ENCODE data around the gene TINCR.
"Not testable (repeated sequence)": the region's sequence is repeated elsewhere in the genome, so short reads cannot be mapped to it uniquely, and the experiment has no call there.

The TINCR gene

DNA sequence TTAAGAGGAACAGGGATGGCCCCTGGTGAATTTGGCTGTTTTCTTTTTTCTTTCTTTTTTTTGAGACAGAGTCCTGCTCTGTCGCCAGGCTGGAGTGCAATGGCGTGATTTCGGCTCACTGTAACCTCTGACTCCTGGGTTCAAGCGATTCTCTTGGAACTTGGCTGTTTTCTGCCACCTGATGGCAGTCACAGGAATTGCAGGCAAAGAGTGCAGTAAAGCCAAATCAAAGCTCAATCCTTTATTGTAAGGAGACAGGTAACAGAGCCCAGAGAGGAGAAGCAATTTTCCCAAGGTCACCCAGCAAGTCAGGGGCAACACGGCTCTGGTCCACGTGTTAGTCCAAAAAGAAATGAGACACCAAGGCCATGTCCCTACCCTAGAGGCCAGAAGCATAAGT, 6.2 kb downstream of the TINCR start:
- in situ Hi-C loops (cut with HindIII; ENCODE audit: low sequenced_read_pairs), result no loop called here

DNA sequence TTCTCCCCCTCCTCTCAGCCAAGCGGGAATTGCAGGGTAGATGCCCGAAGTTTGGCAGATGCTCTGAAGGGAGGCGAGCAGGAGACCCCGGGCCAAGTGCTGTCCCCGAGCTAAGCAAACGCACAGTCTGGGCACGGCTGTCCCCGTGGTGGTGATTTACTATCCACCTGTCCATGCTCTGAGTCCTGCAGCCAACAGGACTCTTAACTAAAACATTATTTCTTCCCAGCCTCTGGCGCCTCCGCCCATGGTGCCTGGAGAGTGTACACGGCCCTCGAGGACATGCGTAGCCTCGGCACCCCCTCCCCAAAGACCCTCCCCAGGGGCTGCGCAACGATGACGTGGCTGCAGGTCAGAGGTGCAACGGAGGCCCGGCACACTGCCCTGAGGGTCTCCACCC, 7.6 kb downstream of the TINCR start:
- in situ Hi-C loops (cut with HindIII; ENCODE audit: low sequenced_read_pairs), result no loop called here

DNA sequence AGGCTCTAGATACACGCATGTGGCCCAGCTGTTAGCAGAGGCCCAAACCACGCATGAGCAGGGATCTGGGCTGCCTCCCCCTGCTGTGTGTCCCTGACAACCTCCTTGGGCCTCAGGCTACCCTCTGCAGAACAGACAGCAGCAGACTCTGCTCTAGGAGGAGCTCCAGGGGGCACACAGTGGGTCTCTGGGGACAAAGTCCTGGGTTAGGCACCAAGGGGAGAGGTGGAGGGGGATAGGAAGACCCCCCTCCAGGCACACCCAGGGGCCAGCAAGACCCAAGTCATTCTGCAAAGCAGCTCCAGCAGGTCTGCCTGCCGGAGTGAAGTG, 8.0 kb downstream of the TINCR start:
- in situ Hi-C loops (cut with HindIII; ENCODE audit: low sequenced_read_pairs), result no loop called here

DNA sequence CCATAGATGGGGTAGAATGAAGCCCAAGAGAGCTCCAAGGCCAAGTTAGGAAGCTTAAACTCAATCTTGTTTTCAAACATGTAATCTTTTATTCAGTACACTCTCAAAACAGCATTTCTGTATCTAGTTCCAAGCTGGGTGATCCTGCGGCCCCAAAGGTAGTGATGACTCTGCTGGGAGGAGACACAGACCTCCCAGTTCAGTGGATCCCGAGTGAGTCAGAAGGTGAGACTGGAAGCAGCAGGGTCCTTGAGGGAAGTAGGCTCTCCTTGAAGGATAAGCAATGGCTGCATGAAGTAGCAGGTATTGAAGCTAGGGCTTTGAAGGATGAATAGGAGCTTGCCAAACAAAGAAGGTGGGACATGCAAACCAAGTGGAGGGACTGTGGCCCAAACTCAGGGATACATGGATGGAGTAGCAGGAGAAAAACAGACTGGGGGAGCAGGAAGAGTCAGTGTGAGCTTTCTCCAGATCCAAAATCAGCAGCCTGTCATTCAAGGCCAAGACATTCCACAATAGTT, 9.6 kb downstream of the TINCR start:
- in situ Hi-C loops (cut with HindIII; ENCODE audit: low sequenced_read_pairs), result no loop called here

DNA sequence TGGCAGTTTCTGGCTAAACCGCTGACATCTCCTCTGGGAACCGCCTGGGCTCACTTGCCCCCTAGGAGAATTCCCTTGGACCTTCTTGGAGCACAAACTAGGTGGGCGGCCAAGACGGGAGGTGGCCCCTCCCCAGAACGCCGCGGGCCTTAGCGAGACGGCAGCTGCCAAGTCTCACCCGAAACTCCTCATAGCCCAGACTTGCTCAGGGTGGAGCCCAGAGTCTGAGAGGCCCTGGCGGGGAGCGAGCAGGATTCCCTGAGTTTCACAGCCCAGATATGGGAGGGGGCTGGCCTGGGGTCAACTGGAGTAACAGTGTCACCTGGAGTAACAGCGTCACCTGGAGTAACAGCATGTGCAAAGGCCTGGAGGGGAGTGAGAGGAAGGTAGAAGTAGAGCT, 10.1 kb downstream of the TINCR start:
- in situ Hi-C loops (cut with HindIII; ENCODE audit: low sequenced_read_pairs), result no loop called here

DNA sequence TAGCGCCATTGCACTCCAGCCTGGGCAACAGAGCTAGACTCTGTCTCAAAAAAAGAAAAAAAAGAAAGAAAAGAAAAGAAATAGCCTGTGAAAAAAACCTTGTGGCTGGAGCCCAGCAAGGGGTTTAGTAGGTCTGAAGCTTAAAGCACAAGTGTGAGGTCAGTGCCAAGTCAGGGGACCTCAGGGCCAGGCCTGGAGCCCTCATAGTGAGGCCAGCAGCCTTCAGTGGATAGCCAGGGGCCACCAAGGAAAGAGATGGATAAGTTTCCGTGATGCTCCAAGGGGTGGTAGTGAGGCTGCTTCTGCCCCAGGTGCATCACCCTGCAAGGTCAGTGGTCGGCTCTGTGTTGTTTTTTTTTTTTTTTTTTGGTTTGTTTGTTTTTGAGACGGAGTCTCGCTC, 12.9 kb downstream of the TINCR start:
- in situ Hi-C loops (cut with HindIII; ENCODE audit: low sequenced_read_pairs), result no loop called here

DNA sequence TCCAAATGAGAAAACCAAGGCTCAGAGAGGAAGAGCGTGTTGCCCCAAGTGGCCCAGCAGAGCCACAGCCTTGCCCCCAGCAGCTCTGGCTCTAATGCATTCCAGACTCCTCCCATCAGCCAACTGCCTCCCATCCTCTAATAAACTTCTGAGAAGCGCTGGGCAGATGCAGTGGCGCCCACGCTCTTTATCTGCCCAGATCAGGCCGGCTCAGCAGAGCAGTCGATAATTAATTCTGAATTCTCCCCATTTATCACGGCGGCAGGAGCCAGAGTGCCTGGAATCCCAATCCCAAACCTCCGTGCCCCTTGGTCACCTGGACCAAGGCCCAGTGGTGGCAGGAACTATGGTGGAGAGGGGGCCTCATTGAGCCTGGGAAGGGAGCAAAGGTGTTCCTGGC, 13.9 kb downstream of the TINCR start:
- in situ Hi-C loops (cut with HindIII; ENCODE audit: low sequenced_read_pairs), result no loop called here

DNA sequence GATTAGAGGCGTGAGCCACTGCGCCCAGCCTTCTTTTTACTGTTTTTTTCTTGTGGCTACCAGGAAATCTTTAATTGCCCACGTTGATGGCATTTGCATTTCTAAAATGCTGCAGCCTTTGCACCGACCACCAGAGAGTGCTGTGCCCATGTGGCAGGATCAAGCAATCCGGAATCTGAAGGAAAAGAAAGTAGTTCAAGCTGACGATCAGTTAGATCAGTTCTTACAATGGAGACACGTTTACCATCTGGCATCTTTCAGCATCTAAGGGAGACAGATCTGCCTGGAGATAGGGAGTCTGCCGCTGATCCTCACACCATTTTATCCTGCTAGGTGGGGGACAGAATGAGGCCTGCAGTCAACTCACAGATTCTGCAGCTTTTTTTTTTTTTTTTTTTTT, 19.9 kb downstream of the TINCR start:
- in situ Hi-C loops (cut with HindIII; ENCODE audit: low sequenced_read_pairs), result no loop called here

DNA sequence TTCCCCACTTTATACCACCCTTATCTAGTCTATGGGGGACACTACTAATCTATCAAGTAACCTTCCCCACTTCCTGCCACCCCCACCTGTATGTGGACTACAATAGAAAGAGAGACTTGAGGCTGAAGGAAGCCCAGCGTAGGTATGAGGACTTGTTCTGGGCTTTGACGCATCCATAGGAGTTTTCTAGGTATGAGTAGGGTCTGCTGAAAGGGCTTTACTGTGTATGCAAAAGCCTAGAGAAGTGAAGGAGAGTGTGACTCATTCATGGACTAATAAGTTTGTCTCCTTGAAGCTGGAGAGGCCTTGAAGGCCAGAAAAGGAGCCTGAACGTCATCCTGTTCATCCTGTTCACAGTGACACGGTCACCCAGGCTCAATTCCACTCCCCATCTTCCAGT, 21.8 kb downstream of the TINCR start:
- in situ Hi-C loops (cut with HindIII; ENCODE audit: low sequenced_read_pairs), result no loop called here

DNA sequence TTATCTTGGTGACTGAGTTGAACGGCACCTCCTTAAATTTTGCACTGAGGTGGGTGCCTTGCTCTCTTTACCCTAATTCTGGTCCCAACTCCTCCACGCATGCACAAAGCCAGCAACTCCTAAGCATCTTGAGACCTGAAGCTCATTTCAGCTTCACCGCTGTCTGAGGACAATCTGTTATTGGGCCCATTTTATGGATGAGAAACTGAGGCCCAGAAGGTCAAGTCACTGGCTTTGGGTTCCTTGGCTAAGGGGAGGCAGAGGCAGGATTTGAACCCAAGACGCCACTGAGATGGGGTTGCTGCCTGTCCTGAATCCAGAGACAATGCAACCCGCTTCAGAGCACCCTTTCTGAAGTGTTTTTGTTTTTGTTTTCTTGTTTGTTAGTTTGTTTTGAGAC, 22.7 kb downstream of the TINCR start:
- in situ Hi-C loops (cut with HindIII; ENCODE audit: low sequenced_read_pairs), result no loop called here

DNA sequence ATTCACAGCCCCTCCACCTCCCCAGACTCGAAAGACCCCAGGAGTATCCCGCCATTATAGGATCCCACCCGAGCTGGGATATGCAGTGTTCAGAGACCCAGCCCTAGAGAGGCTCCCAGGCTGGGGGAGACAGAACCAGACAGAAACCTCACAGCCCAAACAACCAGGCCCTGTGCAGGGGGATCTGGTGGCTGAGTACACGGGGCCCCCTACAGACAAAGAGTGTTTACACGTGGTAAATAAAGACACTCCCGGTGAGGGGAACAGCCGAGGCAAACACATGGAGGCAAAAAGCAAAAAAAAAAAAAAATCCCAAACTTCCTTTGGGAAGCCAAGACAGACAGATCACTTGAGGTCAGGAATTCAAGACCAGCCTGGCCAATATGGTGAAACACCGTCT, 25.1 kb downstream of the TINCR start:
- in situ Hi-C loops (cut with HindIII; ENCODE audit: low sequenced_read_pairs), result no loop called here

DNA sequence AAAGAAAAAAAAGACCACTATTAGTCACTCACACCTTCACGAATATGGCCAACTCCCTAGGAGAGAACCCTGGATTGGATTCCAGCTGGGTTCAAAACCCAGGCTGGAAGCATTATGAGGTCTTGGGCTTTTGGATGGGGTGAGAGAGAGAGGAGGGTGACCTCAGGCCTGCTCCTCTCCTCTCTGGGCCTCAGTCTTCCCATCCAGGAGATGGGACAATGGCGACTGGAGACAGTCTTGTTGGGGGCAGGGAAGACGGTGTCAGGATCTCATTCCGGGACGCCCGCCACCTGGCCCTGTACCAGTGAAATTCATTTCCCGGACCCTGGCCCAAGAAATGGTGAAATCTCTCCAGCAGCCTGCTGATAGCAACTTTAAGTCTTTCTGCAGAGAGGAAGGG, 26.3 kb downstream of the TINCR start:
- in situ Hi-C loops (cut with HindIII; ENCODE audit: low sequenced_read_pairs), result no loop called here

DNA sequence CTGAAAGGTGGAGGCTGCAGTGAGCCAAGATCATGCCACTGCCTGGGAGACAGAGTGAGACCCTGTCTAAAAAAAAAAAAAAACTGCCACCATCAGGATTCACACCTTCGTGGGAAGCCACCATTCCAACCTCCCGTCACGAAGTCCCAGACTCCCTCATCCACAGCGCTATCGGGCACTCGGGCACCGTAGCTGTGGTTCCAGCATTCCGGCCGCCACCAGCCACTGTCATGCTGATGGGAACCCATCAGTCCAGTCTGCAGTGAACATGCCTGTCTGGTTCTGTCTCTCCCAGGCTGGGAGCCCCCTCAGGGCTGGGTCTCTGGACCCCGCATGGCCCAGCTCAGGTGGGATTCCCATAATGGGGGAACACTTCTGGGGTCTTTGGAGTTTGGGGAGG, 27.5 kb downstream of the TINCR start:
- in situ Hi-C loops (cut with HindIII; ENCODE audit: low sequenced_read_pairs), result no loop called here

DNA sequence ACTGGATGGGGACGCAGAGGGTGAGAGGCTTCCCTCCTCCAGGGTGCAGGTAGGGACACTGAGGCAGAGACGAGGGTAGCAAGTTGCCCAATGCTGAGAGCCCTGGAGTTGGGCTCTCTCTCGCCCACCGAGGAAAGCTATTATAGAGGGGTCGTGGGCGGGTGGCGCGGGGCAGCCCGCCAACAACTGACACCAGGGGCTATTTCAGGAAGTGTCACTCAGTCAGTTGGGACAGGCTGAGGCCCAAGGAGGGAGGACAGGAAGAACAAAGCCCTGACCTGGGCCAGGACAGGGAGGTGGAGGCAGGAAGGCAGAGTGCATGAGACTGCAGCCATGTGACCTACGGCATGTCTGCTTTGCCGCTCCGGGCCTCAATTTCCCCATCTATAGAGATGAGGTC, 29.9 kb downstream of the TINCR start:
- in situ Hi-C loops (cut with HindIII; ENCODE audit: low sequenced_read_pairs), result no loop called here

DNA sequence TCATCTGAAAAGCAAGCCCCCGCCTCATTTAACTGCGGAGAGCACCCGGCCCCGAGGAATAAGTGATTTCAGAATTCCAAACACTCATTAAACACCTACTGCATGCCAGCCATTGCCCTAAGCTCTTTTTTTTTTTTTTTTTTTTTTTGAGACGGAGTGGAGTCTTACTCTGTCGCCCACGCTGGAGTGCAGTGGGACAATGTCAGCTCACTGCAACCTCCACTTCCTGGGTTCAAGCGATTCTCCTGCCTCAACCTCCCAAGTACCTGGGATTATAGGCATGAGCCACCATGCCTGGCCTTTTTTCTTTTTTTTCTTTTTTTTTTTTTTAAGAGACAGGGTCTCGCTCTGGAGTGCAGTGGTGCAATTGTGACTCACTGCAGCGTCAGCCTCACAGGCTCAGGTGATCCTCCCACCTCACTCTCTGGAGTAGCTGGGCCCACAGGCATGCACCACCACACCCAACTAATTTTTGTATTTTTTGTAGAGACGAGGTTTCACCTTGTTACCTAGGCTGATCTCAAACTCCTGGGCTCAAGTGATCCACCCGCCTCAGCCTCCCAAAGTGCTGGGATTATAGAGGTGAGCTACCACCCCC, 30.7 kb downstream of the TINCR start:
- in situ Hi-C loops (cut with HindIII; ENCODE audit: low sequenced_read_pairs), result not testable (repeated sequence)

DNA sequence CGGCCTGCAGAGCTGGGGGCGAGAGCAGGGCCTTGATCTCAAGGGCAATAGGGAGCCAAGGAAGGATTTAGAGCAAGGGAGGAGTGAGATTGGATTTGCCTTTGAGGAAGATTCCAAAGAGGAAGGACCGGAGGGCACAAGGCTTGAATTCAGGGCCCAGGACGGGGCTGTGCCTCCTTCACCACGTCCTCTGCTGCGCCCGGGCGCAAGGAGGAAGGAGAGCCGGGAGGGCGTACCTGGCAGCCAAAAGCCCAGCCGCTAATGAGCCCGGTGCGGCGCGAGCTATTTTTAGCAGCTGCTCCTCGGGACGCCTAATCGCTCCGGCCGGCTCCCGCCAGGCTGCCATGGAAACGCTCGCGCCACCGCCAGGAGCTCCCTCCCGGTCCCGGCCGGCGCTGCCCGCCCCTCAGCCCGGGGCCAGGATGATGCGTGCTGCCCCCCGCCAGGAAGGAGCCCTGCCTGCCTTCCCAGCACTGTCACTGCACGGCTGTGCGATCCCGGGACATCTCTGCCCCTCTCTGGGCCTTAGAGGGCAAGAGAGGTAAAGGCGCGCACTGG, 31.3 kb downstream of the TINCR start:
- in situ Hi-C loops (cut with HindIII; ENCODE audit: low sequenced_read_pairs), result no loop called here

DNA sequence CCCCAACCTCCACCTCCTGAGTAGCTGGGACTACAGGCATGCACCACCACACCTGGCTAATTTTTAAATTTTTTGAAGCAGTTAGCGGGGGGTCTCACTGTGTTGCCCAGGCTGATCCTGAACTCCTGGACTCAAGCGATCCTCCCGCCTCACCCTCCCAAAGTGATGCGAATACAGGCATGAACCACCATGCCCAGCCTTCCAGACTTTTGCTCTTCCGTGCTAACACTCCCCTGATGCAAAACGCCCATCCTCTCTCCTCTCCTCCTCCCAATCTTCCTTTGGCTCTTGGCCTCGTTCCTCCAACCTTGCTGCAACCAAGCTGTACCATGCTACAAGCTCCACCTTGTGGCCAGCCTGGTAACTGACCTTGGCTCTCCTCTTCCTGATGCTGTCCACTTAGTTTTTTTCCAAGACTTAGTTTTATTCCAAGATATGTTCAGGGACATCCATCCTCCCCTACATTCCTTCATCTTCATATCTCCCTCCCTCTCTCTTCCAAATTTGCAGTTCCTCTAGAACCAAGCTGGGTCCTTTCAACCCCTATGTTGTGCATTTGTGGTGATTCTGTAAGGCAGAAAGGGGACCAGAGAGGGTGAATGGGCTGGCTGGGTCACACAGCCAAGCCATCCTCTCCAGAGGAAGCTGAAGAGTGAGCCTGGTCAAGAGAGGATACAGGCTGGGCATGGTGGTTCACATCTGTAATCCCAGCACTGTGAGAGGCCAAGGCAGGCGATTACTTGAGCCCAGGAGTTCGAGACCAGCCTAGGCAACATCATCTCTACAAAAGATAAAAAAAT, 32.8 kb downstream of the TINCR start:
- in situ Hi-C loops (cut with HindIII; ENCODE audit: low sequenced_read_pairs), result no loop called here

DNA sequence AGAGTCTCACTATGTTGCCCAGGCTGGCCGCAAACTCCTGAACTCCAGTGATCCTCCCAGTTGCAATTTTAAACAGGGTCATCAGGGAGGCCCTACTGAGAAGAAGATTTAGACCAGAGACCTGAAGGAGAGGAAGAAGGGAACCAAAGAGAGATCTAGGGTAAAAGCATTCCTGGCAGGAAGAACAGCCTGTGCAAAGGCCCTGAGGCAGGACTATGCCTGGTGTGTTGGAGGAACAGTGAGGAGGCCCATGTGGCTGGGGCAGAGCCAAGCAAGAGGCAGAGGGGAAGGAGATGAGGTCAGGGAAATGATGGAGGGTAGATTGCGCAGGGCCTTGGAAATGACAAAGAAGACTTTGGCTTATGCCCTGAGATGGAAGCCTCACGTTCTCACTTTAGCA, 34.5 kb downstream of the TINCR start:
- in situ Hi-C loops (cut with HindIII; ENCODE audit: low sequenced_read_pairs), result no loop called here

DNA sequence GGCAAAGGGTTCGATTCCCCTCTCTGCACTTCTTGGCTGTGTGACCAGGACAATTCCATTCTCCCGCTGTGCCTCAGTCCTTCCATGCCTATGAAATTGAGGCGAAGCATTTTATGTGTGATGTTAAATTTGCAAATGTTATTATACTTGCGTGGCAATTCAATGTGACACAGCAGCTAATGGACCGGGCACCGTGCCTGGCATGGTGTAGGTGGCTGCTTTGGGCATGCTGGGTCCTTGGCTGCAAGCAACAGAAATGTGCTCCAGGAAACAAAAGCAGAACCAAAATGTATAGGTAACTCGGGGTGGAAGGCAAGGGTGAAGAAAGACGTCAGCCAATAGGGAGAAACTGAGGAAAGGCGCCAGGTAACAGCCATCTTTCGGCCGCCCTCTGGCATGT, 37.1 kb downstream of the TINCR start:
- in situ Hi-C loops (cut with HindIII; ENCODE audit: low sequenced_read_pairs), result no loop called here

DNA sequence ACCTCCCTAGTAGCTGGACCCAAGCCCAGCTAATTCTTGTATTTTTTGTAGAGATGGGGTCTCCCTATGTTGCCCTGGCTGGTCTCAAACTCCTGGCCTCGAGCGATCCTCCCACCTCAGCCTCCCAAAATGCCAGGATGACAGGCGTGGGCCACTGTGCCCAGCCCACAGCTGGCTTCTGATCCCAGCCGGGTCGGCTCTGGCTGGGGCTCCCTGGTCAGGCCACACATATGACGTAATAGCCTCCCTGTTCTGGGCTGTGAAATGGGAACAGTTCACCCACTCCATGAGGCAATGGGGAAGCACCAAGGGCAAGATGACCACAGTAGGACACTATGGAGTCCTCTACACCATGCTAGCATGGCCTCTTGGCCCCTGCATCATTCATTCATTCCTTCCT, 41.1 kb downstream of the TINCR start:
- in situ Hi-C loops (cut with HindIII; ENCODE audit: low sequenced_read_pairs), result no loop called here

DNA sequence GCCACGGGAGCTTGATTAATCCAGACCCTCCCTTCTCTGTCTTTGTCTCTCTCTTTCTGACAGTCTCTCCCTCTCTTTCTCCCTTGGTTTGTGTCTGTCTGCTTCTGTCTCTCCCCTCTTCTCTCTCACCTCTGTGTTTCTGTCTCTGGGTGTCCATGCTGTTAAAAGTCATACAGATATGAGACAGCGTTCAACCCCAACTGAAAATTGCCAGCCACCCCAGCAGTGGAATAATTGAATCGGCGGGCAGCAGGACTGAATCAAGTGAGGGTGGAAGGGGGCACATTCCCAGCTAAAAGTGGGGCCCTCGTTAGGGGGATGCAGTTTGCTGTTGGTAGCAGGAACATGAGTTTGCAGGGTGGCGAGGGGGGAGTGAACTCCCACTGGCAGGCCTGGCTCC, 43.7 kb downstream of the TINCR start:
- in situ Hi-C loops (cut with HindIII; ENCODE audit: low sequenced_read_pairs), result no loop called here

DNA sequence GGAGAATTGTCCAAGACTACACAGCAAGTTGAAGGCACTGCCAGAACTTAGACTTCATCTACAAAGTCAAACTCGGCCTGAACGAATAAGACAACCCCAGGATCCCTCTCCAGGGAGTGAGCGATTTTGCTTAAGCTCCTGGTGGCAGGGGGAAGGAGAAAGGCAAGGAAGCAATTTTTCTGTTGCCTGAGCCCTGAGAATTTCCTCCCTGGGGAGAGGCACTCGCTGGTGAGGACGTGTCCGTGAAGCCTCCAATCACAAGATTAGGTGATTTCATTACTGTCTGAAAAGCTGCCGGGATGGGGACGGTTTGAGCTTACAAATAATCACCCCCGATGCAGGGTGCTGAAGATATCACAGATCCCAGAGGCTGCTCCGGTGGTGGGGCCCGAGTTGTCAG, 45.6 kb downstream of the TINCR start:
- in situ Hi-C loops (cut with HindIII; ENCODE audit: low sequenced_read_pairs), result no loop called here

DNA sequence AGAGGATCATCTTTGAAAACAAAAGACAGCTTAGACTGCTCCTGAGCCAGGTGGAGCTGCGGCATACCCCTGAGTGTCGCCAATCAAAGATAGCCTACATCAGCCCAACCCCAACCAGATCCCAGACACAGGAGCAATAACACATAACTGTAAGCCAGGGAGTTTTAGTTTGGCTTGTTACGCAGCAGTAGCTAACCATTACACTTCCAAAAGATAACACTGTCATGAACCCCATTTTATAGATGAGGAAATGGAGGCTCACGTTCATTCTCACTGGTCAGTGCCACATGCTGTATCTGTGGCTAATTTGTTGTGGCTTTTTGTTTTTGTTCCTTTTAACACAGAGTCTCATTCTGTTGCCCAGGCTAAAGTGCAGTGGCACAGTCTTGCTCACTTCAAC, 47.3 kb downstream of the TINCR start:
- in situ Hi-C loops (cut with HindIII; ENCODE audit: low sequenced_read_pairs), result no loop called here
